Thyroid gland (tissue), 4 donors: ENCODE results near the gene FOXP1. TPM values are rescaled to one million over a fixed set of nuclear protein-coding genes. Genes with fewer than 3 reads are reported as not detected.

Experiments
- DNase-seq, 2 donors: peaks; one replicate each; pipeline ENCODE4 v3.0.0-alpha.2; 2019
- H3K27ac ChIP-seq, 3 donors: fragments of 200-600 bp; sonication (generic); 1 replicate in 2 of 3; 2 replicates in 1 of 3; pipeline ENCODE4 v1.5.1; 2016 to 2019; ENCODE audit warnings: mild to moderate bottlenecking in 1 of 3, moderate library complexity in 1 of 3
- H3K27me3 ChIP-seq: fragments of 200-600 bp; sonication (generic); one replicate; pipeline ENCODE4 v1.5.1; 2019
- H3K36me3 ChIP-seq, 2 donors: fragments of 200-600 bp; sonication (generic); one replicate each; pipeline ENCODE4 v1.5.1; 2016 to 2019
- H3K4me1 ChIP-seq, 2 donors: fragments of 200-600 bp; sonication (generic); one replicate each; pipeline ENCODE4 v1.5.1; 2017 to 2019
- H3K4me3 ChIP-seq, 3 donors: fragments of 200-600 bp; sonication (generic); replicated peaks in 1 of 3; 1 replicate in 2 of 3; 2 replicates in 1 of 3; pipeline ENCODE4 v1.5.1; 2016; ENCODE audit warnings: mild to moderate bottlenecking in 1 of 3
- H3K9me3 ChIP-seq: fragments of 200-600 bp; sonication (generic); one replicate; pipeline ENCODE4 v1.5.1; 2017
- CTCF ChIP-seq, 6 experiments: fragments of 200-600 bp in 3 of 6; fragments of 450-650 bp in 3 of 6; sonication (generic) in 3 of 6; IDR thresholded peaks; one replicate each; pipeline ENCODE4 v1.5.1; 2016 to 2019; ENCODE audit warnings: antibody characterized with exemption in 6 of 6, mild to moderate bottlenecking in 2 of 6, inconsistent platforms in 1 of 6, moderate library complexity in 1 of 6
- POLR2A ChIP-seq, 2 donors: fragments of 450-650 bp; IDR thresholded peaks; one replicate each; pipeline ENCODE4 v1.6.1; 2017; ENCODE audit warnings: antibody characterized with exemption in 2 of 2, mild to moderate bottlenecking in 2 of 2, moderate library complexity in 1 of 2
- WGBS, 2 donors: methylation state at CpG; one replicate each; pipeline ENCODE4 v1.1.5; 2017; 5-methylcytosine and 5-hydroxymethylcytosine counted together
- intact Hi-C: fragments of 100-400 bp; cut with DNase I; formaldehyde crosslinking; loops from one replicate; pipeline ENCODE4 v1.15.1; 2023
- total RNA-seq, 4 donors: library from RNA; depleted of rRNA; stranded (reverse); fragments of >200 nt; gene quantifications; one replicate each; pipeline ENCODE4 v1.2.3, GENCODE V29; 2016

The FOXP1 gene
- total RNA-seq, 4 donors from 2014 or later, result 111 to 187 (median 141) TPM

GRCh38 chr3:71579326-71579934, 4.1 kb downstream of the FOXP1 start:
- peak overlapping the region; percentile 15 to 98 (median 97) for H3K27ac ChIP-seq
- WGBS, 2 donors, result 55 to 70% methylated on average over 7 of the region's 7 CpGs
- TF ChIP-seq CTCF (IDR thresholded peaks at IDR 0.05) (no peak), POLR2A (IDR thresholded peaks at IDR 0.05) (no peak)
- DNase-seq, result no peak
- H3K36me3 ChIP-seq, result no peaks in the 10 kb centered on the region
- H3K4me3 ChIP-seq, result no peak overlapping the region
- intact Hi-C loops, result no loop called here
- peaks cover 15% of the 10 kb centered on the region in 2 donors for H3K4me1 ChIP-seq
- no peaks in the 10 kb centered on the region for H3K9me3 ChIP-seq
- H3K27me3 ChIP-seq, result no peaks in the 10 kb centered on the region

GRCh38 chr3:71578054-71578751, 5.3 kb downstream of the FOXP1 start:
- intact Hi-C loops, result no loop called here
- no peaks in the 10 kb centered on the region for H3K36me3 ChIP-seq
- no peak overlapping the region for H3K4me3 ChIP-seq
- no peak overlapping the region for H3K27ac ChIP-seq
- 54 to 60% methylated on average over 6 of the region's 6 CpGs for WGBS, 2 donors
- no peak for DNase-seq
- TF ChIP-seq POLR2A (IDR thresholded peaks at IDR 0.05) (no peak), CTCF (IDR thresholded peaks at IDR 0.05) (no peak)
- H3K4me1 ChIP-seq, result peaks cover 15% of the 10 kb centered on the region in 2 donors
- no peaks in the 10 kb centered on the region for H3K27me3 ChIP-seq
- H3K9me3 ChIP-seq, result no peaks in the 10 kb centered on the region

- no peak for TF ChIP-seq POLR2A (IDR thresholded peaks at IDR 0.05)
- TF ChIP-seq CTCF (IDR thresholded peaks at IDR 0.05), result no peak
- WGBS, 2 donors, result 85 to 92% methylated on average over 5 of the region's 5 CpGs
- no peaks in the 10 kb centered on the region for H3K36me3 ChIP-seq
- H3K4me3 ChIP-seq, result no peak overlapping the region
- H3K27me3 ChIP-seq, result no peaks in the 10 kb centered on the region
- H3K4me1 ChIP-seq, result peaks cover 15% of the 10 kb centered on the region in 2 donors
- intact Hi-C loops, result no loop called here
- H3K9me3 ChIP-seq, result no peaks in the 10 kb centered on the region
- H3K27ac ChIP-seq, result no peak overlapping the region
- DNase-seq, result no peak
These were observed 6.5 kb downstream of the FOXP1 start for GRCh38 chr3:71577011-71577410.

GRCh38 chr3:71575433-71575832, 8.1 kb downstream of the FOXP1 start:
- intact Hi-C loops, result no loop called here
- no peaks in the 10 kb centered on the region for H3K36me3 ChIP-seq
- H3K27ac ChIP-seq, result no peak overlapping the region
- TF ChIP-seq CTCF (IDR thresholded peaks at IDR 0.05), result no peak
- no peak for TF ChIP-seq POLR2A (IDR thresholded peaks at IDR 0.05)
- DNase-seq, result no peak
- H3K4me3 ChIP-seq, result no peak overlapping the region
- peaks cover 11 to 14% of the 10 kb centered on the region in 2 donors for H3K4me1 ChIP-seq
- 98 to 100% methylated on average over 2 of the region's 2 CpGs for WGBS, 2 donors
- H3K27me3 ChIP-seq, result no peaks in the 10 kb centered on the region
- H3K9me3 ChIP-seq, result no peaks in the 10 kb centered on the region

- no peaks in the 10 kb centered on the region for H3K36me3 ChIP-seq
- TF ChIP-seq POLR2A (IDR thresholded peaks at IDR 0.05) (no peak), CTCF (IDR thresholded peaks at IDR 0.05) (no peak)
- DNase-seq, result no peak
- H3K4me3 ChIP-seq, result no peak overlapping the region
- H3K27ac ChIP-seq, result no peak overlapping the region
- H3K4me1 ChIP-seq, result peaks cover 5 to 8% of the 10 kb centered on the region in 2 donors
- 91 to 94% methylated on average over 5 of the region's 5 CpGs for WGBS, 2 donors
- no peaks in the 10 kb centered on the region for H3K27me3 ChIP-seq
- intact Hi-C loops, result no loop called here
- no peaks in the 10 kb centered on the region for H3K9me3 ChIP-seq
These were observed 10.3 kb downstream of the FOXP1 start for GRCh38 chr3:71573181-71573580.
